Measurements from ENCODE around the gene PRMT2.

- no peak for TF ChIP-seq GATA3 (IDR thresholded peaks at IDR 0.05; ENCODE audit: low read depth, low read length)
- no peak for TF ChIP-seq GATA2 (IDR thresholded peaks at IDR 0.05; ENCODE audit: low read depth, low read length)
These were observed 41.2 kb upstream of the PRMT2 start for GRCh38 chr21:46594276-46594675.

Data from SH-SY5Y (cell line).